Fibroblast of lung (primary cell): ENCODE measurements around the gene PCDHGA7. TPM values are rescaled to one million over a fixed set of nuclear protein-coding genes. Genes with fewer than 3 reads are reported as not detected.
A peak's percentile ranks its signal among the peaks of the same experiment; 100 is the strongest.
"Not testable (repeated sequence)": the region's sequence is repeated elsewhere in the genome, so short reads cannot be mapped to it uniquely, and the experiment has no call there.

Experiments
- DNase-seq, 2 donors: peaks; one replicate each; pipeline versions ENCODE4 v3.0.0 to v3.0.0-alpha.2; 2010; ENCODE audit warnings: low read depth in 2 of 2
- H2AFZ ChIP-seq: 2 replicates; pipeline ENCODE4 v1.5.1; 2012; ENCODE audit warnings: low read length, control low read depth, inconsistent platforms
- H3K27ac ChIP-seq: 2 replicates; pipeline ENCODE4 v1.5.1; 2011; ENCODE audit warnings: low read length, control low read depth; ENCODE audit not compliant: insufficient read depth
- H3K27me3 ChIP-seq: 2 replicates; pipeline ENCODE4 v1.5.1; 2011; ENCODE audit warnings: mild to moderate bottlenecking, low read length; ENCODE audit not compliant: control insufficient read depth, insufficient read depth
- H3K36me3 ChIP-seq: 2 replicates; pipeline ENCODE4 v1.5.1; 2011; ENCODE audit warnings: low read length; ENCODE audit not compliant: control insufficient read depth, insufficient read depth
- H3K4me1 ChIP-seq: 2 replicates; pipeline ENCODE4 v1.5.1; 2011; ENCODE audit warnings: low read length; ENCODE audit not compliant: control insufficient read depth, insufficient read depth; ENCODE audit errors: extremely low read depth
- H3K4me2 ChIP-seq: 2 replicates; pipeline ENCODE4 v1.5.1; 2011; ENCODE audit warnings: low read length, control low read depth; ENCODE audit not compliant: insufficient read depth; ENCODE audit errors: extremely low read depth
- H3K4me3 ChIP-seq, 4 experiments: fragments of 200-600 bp in 1 of 4; sonication (generic) in 1 of 4; replicated peaks in 1 of 4; 2 replicates each; pipeline ENCODE4 v1.5.1; 2011 to 2016; ENCODE audit warnings: low read length in 4 of 4, low read depth in 3 of 4, mild to moderate bottlenecking in 3 of 4, control low read depth in 2 of 4, inconsistent platforms in 1 of 4, mixed read lengths in 1 of 4; ENCODE audit not compliant: insufficient read depth in 1 of 4; ENCODE audit errors: control extremely low read depth in 1 of 4
- H3K79me2 ChIP-seq: 2 replicates; pipeline ENCODE4 v1.5.1; 2012; ENCODE audit warnings: mild to moderate bottlenecking, low read length, inconsistent platforms; ENCODE audit not compliant: control insufficient read depth, insufficient read depth
- H3K9ac ChIP-seq: 2 replicates; pipeline ENCODE4 v1.5.1; 2011; ENCODE audit warnings: mild to moderate bottlenecking, low read length, control low read depth; ENCODE audit not compliant: insufficient read depth
- H3K9me3 ChIP-seq: 2 replicates; pipeline ENCODE4 v1.5.1; 2012; ENCODE audit warnings: low read depth, low read length; ENCODE audit not compliant: control insufficient read depth, insufficient read depth
- H4K20me1 ChIP-seq: 2 replicates; pipeline ENCODE4 v1.5.1; 2011; ENCODE audit warnings: low read length; ENCODE audit not compliant: control insufficient read depth, insufficient read depth; ENCODE audit errors: extremely low read depth
- EZH2 ChIP-seq: IDR thresholded peaks from 2 replicates; pipeline ENCODE4 v1.5.1; 2012; ENCODE audit warnings: low read length, control low read depth, mild to moderate bottlenecking; ENCODE audit errors: missing control alignments
- polyA plus RNA-seq, 2 donors: library from polyadenylated mRNA; depleted of rRNA in 1 of 2; stranded (reverse) in 1 of 2; unstranded in 1 of 2; fragments of >200 nt; gene quantifications; 2 replicates each; pipeline ENCODE4 v1.2.1, GENCODE V29; 2011 to 2012; ENCODE audit warnings: missing spikeins in 1 of 2
- total RNA-seq: library from RNA; depleted of rRNA; stranded (reverse); fragments of >200 nt; gene quantifications from 2 replicates; pipeline ENCODE4 v1.2.1, GENCODE V29; 2014
- TF ChIP-seq, protein P1 (sequence below), 2 donors: IDR thresholded peaks in 1 of 2; conservative IDR thresholded peaks in 1 of 2; 1 replicate in 1 of 2; 2 replicates in 1 of 2; pipeline ENCODE4 v1.5.1; 2011 to 2012; ENCODE audit warnings: low read length in 2 of 2, control low read depth in 1 of 2, inconsistent platforms in 1 of 2, low read depth in 1 of 2, mild to moderate bottlenecking in 1 of 2

PCDHGA7 gene
- total and polyA plus RNA-seq, 2 donors (not counting 1 experiment from before 2014, with no cell fraction given) = 2.7 to 6.8 TPM

DNA sequence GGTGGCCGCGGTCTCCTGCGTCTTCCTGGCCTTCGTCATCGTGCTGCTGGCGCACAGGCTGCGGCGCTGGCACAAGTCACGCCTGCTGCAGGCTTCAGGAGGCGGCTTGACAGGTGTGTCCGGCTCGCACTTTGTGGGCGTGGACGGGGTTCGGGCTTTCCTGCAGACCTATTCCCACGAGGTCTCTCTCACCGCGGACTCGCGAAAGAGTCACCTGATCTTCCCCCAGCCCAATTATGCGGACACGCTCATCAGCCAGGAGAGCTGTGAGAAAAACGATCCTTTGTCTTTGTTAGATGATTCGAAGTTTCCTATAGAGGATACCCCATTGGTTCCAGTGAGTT is 32.7 kb downstream of the PCDHGA7 start:
- H3K79me2 ChIP-seq = not testable (repeated sequence)

DNA sequence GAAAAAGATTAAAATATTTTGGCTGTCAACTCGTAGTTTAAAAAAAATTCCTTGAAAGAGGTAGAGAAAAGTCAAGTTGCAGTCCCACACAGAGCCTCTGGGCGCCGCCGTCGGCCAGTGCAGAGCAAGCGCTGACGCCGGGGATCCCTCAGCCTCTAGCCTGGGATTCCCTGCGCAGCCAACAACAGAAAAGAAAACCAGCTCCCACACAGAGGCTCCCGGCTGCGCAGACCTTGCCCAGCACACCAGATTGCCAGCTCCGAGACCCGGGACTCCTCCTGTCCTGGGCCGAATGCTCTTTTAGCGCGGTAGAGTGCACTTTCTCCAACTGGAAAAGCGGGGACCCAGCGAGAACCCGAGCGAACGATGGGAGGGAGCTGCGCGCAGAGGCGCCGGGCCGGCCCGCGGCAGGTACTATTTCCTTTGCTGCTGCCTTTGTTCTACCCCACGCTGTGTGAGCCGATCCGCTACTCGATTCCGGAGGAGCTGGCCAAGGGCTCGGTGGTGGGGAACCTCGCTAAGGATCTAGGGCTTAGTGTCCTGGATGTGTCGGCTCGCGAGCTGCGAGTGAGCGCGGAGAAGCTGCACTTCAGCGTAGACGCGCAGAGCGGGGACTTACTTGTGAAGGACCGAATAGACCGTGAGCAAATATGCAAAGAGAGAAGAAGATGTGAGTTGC is 35.1 kb downstream of the PCDHGA7 start, which contains the start of gene PCDHGB7:
Gene PCDHGB7 (plus strand): TSS at position 184 of the 679 bp plus-strand sequence. CDS start 183 bp downstream, at position 367.
- peak; percentile 73 to 85 for DNase-seq
- TF ChIP-seq, protein P1, sequence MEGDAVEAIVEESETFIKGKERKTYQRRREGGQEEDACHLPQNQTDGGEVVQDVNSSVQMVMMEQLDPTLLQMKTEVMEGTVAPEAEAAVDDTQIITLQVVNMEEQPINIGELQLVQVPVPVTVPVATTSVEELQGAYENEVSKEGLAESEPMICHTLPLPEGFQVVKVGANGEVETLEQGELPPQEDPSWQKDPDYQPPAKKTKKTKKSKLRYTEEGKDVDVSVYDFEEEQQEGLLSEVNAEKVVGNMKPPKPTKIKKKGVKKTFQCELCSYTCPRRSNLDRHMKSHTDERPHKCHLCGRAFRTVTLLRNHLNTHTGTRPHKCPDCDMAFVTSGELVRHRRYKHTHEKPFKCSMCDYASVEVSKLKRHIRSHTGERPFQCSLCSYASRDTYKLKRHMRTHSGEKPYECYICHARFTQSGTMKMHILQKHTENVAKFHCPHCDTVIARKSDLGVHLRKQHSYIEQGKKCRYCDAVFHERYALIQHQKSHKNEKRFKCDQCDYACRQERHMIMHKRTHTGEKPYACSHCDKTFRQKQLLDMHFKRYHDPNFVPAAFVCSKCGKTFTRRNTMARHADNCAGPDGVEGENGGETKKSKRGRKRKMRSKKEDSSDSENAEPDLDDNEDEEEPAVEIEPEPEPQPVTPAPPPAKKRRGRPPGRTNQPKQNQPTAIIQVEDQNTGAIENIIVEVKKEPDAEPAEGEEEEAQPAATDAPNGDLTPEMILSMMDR (conservative IDR thresholded peaks at IDR 0.05 in 1 of 2, IDR thresholded peaks at IDR 0.05 in 1 of 2; ENCODE audit: low read depth in 1 of 2, low read length in 2 of 2) = peak; percentile 79
- Histone ChIP-seq H3K4me3 (peak within 1 kb of the TSS; percentile 32 to 60 (median 50)), H3K9ac (peak within 1 kb of the TSS; percentile 20), H3K4me2 (peak within 1 kb of the TSS; percentile 60), H3K27ac (peak within 1 kb of the TSS; percentile 6)
- not testable (repeated sequence) for H3K36me3 ChIP-seq, H2AFZ ChIP-seq, H3K4me1 ChIP-seq, H4K20me1 ChIP-seq, H3K9me3 ChIP-seq, H3K27me3 ChIP-seq, H3K79me2 ChIP-seq

More for the DNA sequence above, 32.7 kb downstream of the PCDHGA7 start:
- H3K27ac ChIP-seq, H3K9ac ChIP-seq, H3K4me2 ChIP-seq, H3K9me3 ChIP-seq, H4K20me1 ChIP-seq, H3K36me3 ChIP-seq, H2AFZ ChIP-seq, H3K4me3 ChIP-seq, H3K27me3 ChIP-seq, DNase-seq, H3K4me1 ChIP-seq: not testable (repeated sequence)

DNA sequence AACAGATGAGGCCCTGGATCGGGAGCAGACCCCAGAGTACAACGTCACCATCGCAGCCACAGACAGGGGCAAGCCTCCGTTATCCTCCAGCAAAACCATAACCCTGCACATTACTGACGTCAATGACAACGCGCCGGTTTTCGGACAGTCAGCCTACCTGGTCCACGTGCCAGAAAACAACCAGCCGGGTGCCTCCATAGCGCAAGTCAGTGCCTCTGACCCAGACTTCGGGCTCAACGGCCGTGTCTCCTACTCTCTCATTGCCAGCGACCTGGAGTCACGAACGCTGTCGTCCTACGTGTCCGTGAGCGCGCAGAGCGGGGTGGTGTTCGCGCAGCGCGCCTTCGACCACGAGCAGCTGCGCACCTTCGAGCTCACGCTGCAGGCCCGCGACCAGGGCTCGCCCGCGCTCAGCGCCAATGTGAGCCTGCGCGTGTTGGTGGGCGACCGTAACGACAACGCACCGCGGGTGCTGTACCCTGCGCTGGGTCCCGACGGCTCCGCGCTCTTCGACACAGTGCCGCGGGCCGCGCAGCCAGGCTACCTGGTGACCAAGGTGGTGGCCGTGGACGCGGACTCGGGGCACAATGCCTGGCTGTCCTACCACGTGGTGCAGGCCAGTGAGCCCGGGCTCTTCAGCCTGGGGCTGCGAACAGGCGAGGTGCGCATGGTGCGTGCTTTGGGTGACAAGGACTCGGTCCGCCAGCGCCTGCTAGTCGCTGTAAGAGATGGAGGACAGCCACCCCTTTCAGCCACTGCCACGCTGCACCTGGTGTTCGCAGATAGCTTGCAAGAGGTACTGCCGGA is 36.7 kb downstream of the PCDHGA7 start:
- no peak for TF ChIP-seq EZH2
- TF ChIP-seq, protein P1 (conservative IDR thresholded peaks at IDR 0.05 in 1 of 2, IDR thresholded peaks at IDR 0.05 in 1 of 2; ENCODE audit: low read depth in 1 of 2, low read length in 2 of 2) = no peak
- H3K9me3 ChIP-seq = peaks cover 11% of the 10 kb centered on the region
- no peaks in the 10 kb centered on the region for H3K27me3 ChIP-seq
- peak overlapping the region; percentile 0 for H3K4me2 ChIP-seq
- peaks cover 2% of the 10 kb centered on the region for H3K36me3 ChIP-seq
- no peak for DNase-seq
- H2AFZ ChIP-seq = no peak overlapping the region
- H3K4me1 ChIP-seq = no peaks in the 10 kb centered on the region
- H3K4me3 ChIP-seq = no peak overlapping the region
- no peaks in the 10 kb centered on the region for H4K20me1 ChIP-seq
- no peaks in the 10 kb centered on the region for H3K79me2 ChIP-seq
- no peak overlapping the region for H3K27ac ChIP-seq
- no peak overlapping the region for H3K9ac ChIP-seq
